Stimulated activated CD4-positive, alpha-beta T cell treated with anti-CD3 and anti-CD28 coated beads, TNF-alpha, amount 100 ng/mL, for 48 hours (primary cell): ENCODE measurements around the gene AXDND1.

Source experiments
- DNase-seq, 3 donors: peaks; one replicate each; pipeline ENCODE4 v3.0.0-alpha.2; 2020; ENCODE audit warnings: low read depth in 3 of 3

The AXDND1 gene

GRCh38 chr1:179576509-179576908 lies 210.7 kb downstream of the AXDND1 start:
- no peak for DNase-seq

- no peak for DNase-seq
Measured at GRCh38 chr1:179583771-179584320, 218.1 kb downstream of the AXDND1 start.

- DNase-seq = no peak
Measured at GRCh38 chr1:179586107-179586823, 220.5 kb downstream of the AXDND1 start.

- no peak for DNase-seq
Measured at GRCh38 chr1:179587336-179587735, 221.6 kb downstream of the AXDND1 start.

GRCh38 chr1:179588425-179589024 lies 222.8 kb downstream of the AXDND1 start:
- DNase-seq = no peak

- DNase-seq = no peak
Measured at GRCh38 chr1:179589509-179589908, 223.7 kb downstream of the AXDND1 start.

GRCh38 chr1:179590671-179591070 lies 224.9 kb downstream of the AXDND1 start:
- no peak for DNase-seq

GRCh38 chr1:179591253-179591591 lies 225.5 kb downstream of the AXDND1 start:
- DNase-seq = no peak

- no peak for DNase-seq
Measured at GRCh38 chr1:179591592-179592580, 226.1 kb downstream of the AXDND1 start, which contains the start of gene TDRD5. TSS of gene TDRD5 (plus strand) at chr1:179591832. CDS start at chr1:179592616, 784 bp downstream.

GRCh38 chr1:179598631-179599030 lies 232.9 kb downstream of the AXDND1 start:
- DNase-seq = no peak

GRCh38 chr1:179599623-179600249 lies 234.0 kb downstream of the AXDND1 start:
- DNase-seq = no peak

GRCh38 chr1:179601093-179601492 lies 235.3 kb downstream of the AXDND1 start:
- DNase-seq = no peak
